Glutamatergic neuron (in vitro differentiated cells): ENCODE results near the gene RRP7A. TPM values are rescaled to one million over a fixed set of nuclear protein-coding genes. Genes with fewer than 3 reads are reported as not detected.
A peak's percentile ranks its signal among the peaks of the same experiment; 100 is the strongest.
"Not testable (repeated sequence)": the region's sequence is repeated elsewhere in the genome, so short reads cannot be mapped to it uniquely, and the experiment has no call there.

Experiments used
- DNase-seq: peaks from one replicate; pipeline ENCODE4 v3.0.0; 2022
- H3K27ac Mint-ChIP-seq: one replicate; pipeline ENCODE4 v1.8.0; 2020; ENCODE audit warnings: mild to moderate bottlenecking, mixed read lengths, inconsistent platforms; ENCODE audit not compliant: unreplicated experiment
- H3K27me3 Mint-ChIP-seq: one replicate; pipeline ENCODE4 v1.8.0; 2020; ENCODE audit warnings: mild to moderate bottlenecking, moderate library complexity, mixed read lengths, inconsistent platforms; ENCODE audit not compliant: unreplicated experiment
- H3K36me3 Mint-ChIP-seq: one replicate; pipeline ENCODE4 v1.8.0; 2020; ENCODE audit warnings: mild to moderate bottlenecking, mixed read lengths, inconsistent platforms; ENCODE audit not compliant: unreplicated experiment
- H3K4me1 Mint-ChIP-seq: one replicate; pipeline ENCODE4 v1.8.0; 2020; ENCODE audit warnings: mild to moderate bottlenecking, low read depth, mixed read lengths, inconsistent platforms; ENCODE audit not compliant: unreplicated experiment
- H3K4me3 Mint-ChIP-seq: one replicate; pipeline ENCODE4 v1.8.0; 2020; ENCODE audit warnings: mild to moderate bottlenecking, mixed read lengths, inconsistent platforms; ENCODE audit not compliant: unreplicated experiment
- H3K9me3 Mint-ChIP-seq: one replicate; pipeline ENCODE4 v1.8.0; 2020; ENCODE audit warnings: mild to moderate bottlenecking, moderate library complexity, mixed read lengths, inconsistent platforms; ENCODE audit not compliant: unreplicated experiment
- CTCF ChIP-seq: fragments of 200-600 bp; sonication (generic); IDR thresholded peaks from one replicate; pipeline ENCODE4 v1.5.0; 2021; ENCODE audit not compliant: partially characterized antibody, unreplicated experiment
- total RNA-seq: library from RNA; stranded (reverse); fragmentation: NEBNext Ultra II Directional; extraction: Animal tissue kit (Norgen Biotek cat#: 25700); gene quantifications from one replicate; pipeline ENCODE4 v1.2.1, GENCODE V29; 2021; ENCODE audit not compliant: unreplicated experiment

The RRP7A gene
- total RNA-seq, 1 donor from 2014 or later = 35.1 TPM

DNA sequence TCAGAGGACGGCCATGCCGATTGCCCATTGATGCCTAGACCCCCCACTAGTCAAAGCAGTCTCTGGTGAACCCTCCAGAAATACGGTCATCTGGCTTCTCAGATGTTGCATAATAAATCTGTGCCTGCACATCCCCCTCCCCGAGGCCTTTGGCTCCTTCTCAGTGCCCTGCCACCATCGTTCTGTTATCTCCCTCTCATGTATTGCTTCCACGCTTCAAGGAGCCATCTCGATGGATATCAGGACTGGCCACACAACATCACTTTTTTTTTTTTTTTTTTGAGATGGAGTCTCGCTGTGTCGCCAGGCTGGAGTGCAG lies 1.6 kb upstream of the RRP7A start:
- Mint-ChIP-seq H3K4me1 (peaks cover 7% of the 10 kb centered on the region), H3K27ac (peak overlapping the region; percentile 62), H3K9me3 (peaks cover 3% of the 10 kb centered on the region), H3K4me3 (peak overlapping the region; percentile 67), H3K27me3 (peaks cover 5% of the 10 kb centered on the region), H3K36me3 (no peaks in the 10 kb centered on the region)
- no peak for TF ChIP-seq CTCF
- no peak for DNase-seq

GRCh38 chr22:42518638-42519524 lies 715 bp downstream of the RRP7A start:
- peak overlapping the region; percentile 64 for H3K27ac Mint-ChIP-seq
- not testable (repeated sequence) for H3K36me3 Mint-ChIP-seq

DNA sequence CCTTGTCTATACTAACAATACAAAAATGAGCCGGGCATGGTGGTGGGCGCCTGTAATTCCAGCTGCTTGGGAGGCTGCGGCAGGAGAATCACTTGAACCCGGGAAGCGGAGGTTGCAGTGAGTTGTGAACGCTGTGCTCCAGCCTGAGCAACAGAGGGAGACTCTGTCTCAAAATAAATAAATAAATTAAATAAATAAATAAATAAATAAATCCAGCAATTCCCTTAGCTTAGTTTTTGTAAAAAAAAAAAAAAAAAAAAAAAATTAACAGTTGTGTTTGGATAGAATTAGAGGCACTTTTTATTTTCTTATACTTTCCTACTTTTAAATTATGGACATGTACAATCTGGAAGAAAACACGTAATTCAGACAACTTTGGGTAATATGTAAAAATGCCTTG lies 2.5 kb downstream of the RRP7A start:
- not testable (repeated sequence) for H3K36me3 Mint-ChIP-seq, H3K27ac Mint-ChIP-seq, H3K4me3 Mint-ChIP-seq, H3K27me3 Mint-ChIP-seq, H3K9me3 Mint-ChIP-seq, DNase-seq, H3K4me1 Mint-ChIP-seq

More at GRCh38 chr22:42518638-42519524, 715 bp downstream of the RRP7A start:
- H3K9me3 Mint-ChIP-seq, H3K27me3 Mint-ChIP-seq, DNase-seq, H3K4me1 Mint-ChIP-seq: not testable (repeated sequence)
- peak overlapping the region; percentile 97 for H3K4me3 Mint-ChIP-seq

- no peaks in the 10 kb centered on the region for H3K36me3 Mint-ChIP-seq
- no peak for DNase-seq
- no peak overlapping the region for H3K27ac Mint-ChIP-seq
- no peak overlapping the region for H3K4me3 Mint-ChIP-seq
- H3K4me1 Mint-ChIP-seq = peaks cover 9% of the 10 kb centered on the region
- TF ChIP-seq CTCF = no peak
- peaks cover 7% of the 10 kb centered on the region for H3K27me3 Mint-ChIP-seq
- no peaks in the 10 kb centered on the region for H3K9me3 Mint-ChIP-seq
These were observed 3.7 kb downstream of the RRP7A start for GRCh38 chr22:42515896-42516295.

DNA sequence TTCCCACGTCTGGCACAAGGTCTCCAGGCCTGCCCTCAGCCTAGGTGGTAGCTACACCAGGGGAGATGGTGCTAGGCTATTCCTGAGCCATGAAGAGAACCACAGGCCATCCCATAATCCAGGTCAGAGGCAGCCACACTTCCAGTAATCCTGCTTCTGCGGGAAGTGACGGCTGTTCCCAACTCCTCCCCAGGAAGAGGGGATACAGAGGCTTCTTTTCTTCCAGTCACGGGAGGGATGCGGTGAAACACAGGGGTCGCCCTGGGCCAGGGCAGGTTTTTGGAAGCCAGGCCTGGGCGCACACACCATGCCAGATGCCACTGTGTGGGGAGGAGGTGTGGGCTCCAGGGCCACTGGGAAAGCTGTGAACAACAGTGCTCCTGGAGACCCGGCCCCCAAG lies 4.3 kb downstream of the RRP7A start:
- H3K4me3 Mint-ChIP-seq, H3K4me1 Mint-ChIP-seq, DNase-seq, H3K36me3 Mint-ChIP-seq, H3K9me3 Mint-ChIP-seq, H3K27ac Mint-ChIP-seq, H3K27me3 Mint-ChIP-seq: not testable (repeated sequence)

DNA sequence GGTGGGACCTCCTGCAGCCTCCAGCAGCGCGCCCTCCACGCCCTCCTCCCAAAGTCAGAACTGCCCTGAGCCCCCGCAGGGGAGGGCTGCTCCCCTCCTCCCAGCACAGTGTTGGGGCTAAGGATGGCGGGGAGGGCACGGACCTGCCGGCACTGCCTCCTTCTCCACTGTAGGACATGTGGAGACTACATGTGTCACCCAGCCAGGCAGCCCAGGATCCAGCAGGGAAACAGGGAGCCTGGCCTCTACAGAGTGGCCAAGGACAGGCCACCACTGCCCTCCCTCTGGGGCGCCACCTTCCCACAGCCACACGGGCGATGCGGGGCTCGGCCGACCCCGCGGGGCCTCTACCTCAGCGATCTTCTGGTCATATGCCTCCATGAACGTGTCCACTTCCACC lies 5.3 kb downstream of the RRP7A start:
- DNase-seq, H3K9me3 Mint-ChIP-seq, H3K4me1 Mint-ChIP-seq, H3K36me3 Mint-ChIP-seq, H3K4me3 Mint-ChIP-seq, H3K27me3 Mint-ChIP-seq, H3K27ac Mint-ChIP-seq: not testable (repeated sequence)

- DNase-seq = peak; percentile 61
- not testable (repeated sequence) for H3K27me3 Mint-ChIP-seq, H3K4me1 Mint-ChIP-seq, H3K27ac Mint-ChIP-seq, H3K9me3 Mint-ChIP-seq, H3K36me3 Mint-ChIP-seq, H3K4me3 Mint-ChIP-seq
- peak; percentile 24 for TF ChIP-seq CTCF
These were observed 7.2 kb downstream of the RRP7A start for GRCh38 chr22:42512273-42512990.
